Measurements from ENCODE around the gene TNIP1. TPM values are rescaled to one million over a fixed set of nuclear protein-coding genes. Genes with fewer than 3 reads are reported as not detected.

Gene TNIP1
- total RNA-seq, 6 donors from 2014 or later = 109 to 166 (median 130) TPM

- peaks cover 59 to 69% (median 66%) of the 10 kb centered on the region in 4 donors for H3K4me1 ChIP-seq
- DNase-seq = no peak
- no peak overlapping the region for H3K4me3 ChIP-seq
- ATAC-seq (ENCODE audit: low FRiP score in 2 of 2) = no peak
- no peak for TF ChIP-seq EP300 (IDR thresholded peaks at IDR 0.05)
- H3K27ac ChIP-seq = peak overlapping the region; percentile 59 to 69 (median 66)
- H3K27me3 ChIP-seq = no peaks in the 10 kb centered on the region
- H3K9me3 ChIP-seq = no peaks in the 10 kb centered on the region
- peaks cover 0 to under 1% (median 0%) of the 10 kb centered on the region in 4 donors for H3K36me3 ChIP-seq
- 88 to 92% methylated on average over 6 of the region's 6 CpGs for WGBS, 2 donors
Observed at GRCh38 chr5:151076616-151077015, 4.2 kb downstream of the TNIP1 start.

- H3K27ac ChIP-seq = peak overlapping the region; percentile 59 to 69 (median 66)
- ATAC-seq (ENCODE audit: low FRiP score in 2 of 2) (peak; percentile 52 to 93), DNase-seq (peak in 1 of 2 donors; percentile 94)
- no peak overlapping the region for H3K4me3 ChIP-seq
- no peaks in the 10 kb centered on the region for H3K9me3 ChIP-seq
- WGBS, 2 donors = 73 to 76% methylated on average over 5 of the region's 5 CpGs
- peaks cover 0 to 4% (median 0%) of the 10 kb centered on the region in 4 donors for H3K36me3 ChIP-seq
- TF ChIP-seq CTCF (IDR thresholded peaks at IDR 0.05) = no peak
- peak in 1 of 4 donors; percentile 38 for TF ChIP-seq POLR2A (IDR thresholded peaks at IDR 0.05)
- TF ChIP-seq POLR2AphosphoS5 (IDR thresholded peaks at IDR 0.05) = no peak
- peak in 1 of 4 donors; percentile 16 for TF ChIP-seq EP300 (IDR thresholded peaks at IDR 0.05)
- H3K27me3 ChIP-seq = no peaks in the 10 kb centered on the region
- peaks cover 67 to 74% (median 73%) of the 10 kb centered on the region in 4 donors for H3K4me1 ChIP-seq
Observed at GRCh38 chr5:151075698-151076331, 5.0 kb downstream of the TNIP1 start.

- WGBS, 2 donors = 90 to 91% methylated on average over 2 of the region's 2 CpGs
- peak overlapping the region in 2 of 4 donors; percentile 58 to 69 for H3K27ac ChIP-seq
- H3K4me1 ChIP-seq = peaks cover 75 to 80% (median 79%) of the 10 kb centered on the region in 4 donors
- no peaks in the 10 kb centered on the region for H3K9me3 ChIP-seq
- no peak for ATAC-seq (ENCODE audit: low FRiP score in 2 of 2)
- no peak overlapping the region for H3K4me3 ChIP-seq
- TF ChIP-seq POLR2A (IDR thresholded peaks at IDR 0.05) = no peak
- no peak for TF ChIP-seq POLR2AphosphoS5 (IDR thresholded peaks at IDR 0.05)
- TF ChIP-seq CTCF (IDR thresholded peaks at IDR 0.05) = no peak
- TF ChIP-seq EP300 (IDR thresholded peaks at IDR 0.05) = no peak
- no peaks in the 10 kb centered on the region for H3K27me3 ChIP-seq
- no peak for DNase-seq
- H3K36me3 ChIP-seq = peaks cover 0 to 4% (median 0%) of the 10 kb centered on the region in 4 donors
Observed at GRCh38 chr5:151074557-151074956, 6.3 kb downstream of the TNIP1 start.

GRCh38 chr5:151073280-151073679 lies 7.6 kb downstream of the TNIP1 start:
- ATAC-seq (ENCODE audit: low FRiP score in 2 of 2) = no peak

More at GRCh38 chr5:151073280-151073679, 7.6 kb downstream of the TNIP1 start:
- DNase-seq = no peak
- TF ChIP-seq POLR2AphosphoS5 (IDR thresholded peaks at IDR 0.05) (no peak), EP300 (IDR thresholded peaks at IDR 0.05) (no peak), POLR2A (IDR thresholded peaks at IDR 0.05) (no peak), CTCF (IDR thresholded peaks at IDR 0.05) (no peak)
- 94 to 97% methylated on average over 2 of the region's 2 CpGs for WGBS, 2 donors
- peaks cover 75 to 80% (median 79%) of the 10 kb centered on the region in 4 donors for H3K4me1 ChIP-seq
- no peaks in the 10 kb centered on the region for H3K9me3 ChIP-seq
- peak overlapping the region; percentile 48 to 78 (median 67) for H3K27ac ChIP-seq
- no peaks in the 10 kb centered on the region for H3K27me3 ChIP-seq
- peaks cover 0 to 4% (median 0%) of the 10 kb centered on the region in 4 donors for H3K36me3 ChIP-seq
- no peak overlapping the region for H3K4me3 ChIP-seq
